OCI-LY7 (cell line): ENCODE results near the gene IMPDH1. TPM values are rescaled to one million over a fixed set of nuclear protein-coding genes. Genes with fewer than 3 reads are reported as not detected.

ENCODE experiments used
- Bru-seq: library from RNA; stranded (reverse); fragments of 400-500 nt; gene quantifications from one replicate; lab custom pipeline; 2021; lab: Mats Ljungman, UMichigan
- BruChase-seq, 2 experiments: library from RNA; stranded (reverse); fragments of 400-500 nt; gene quantifications; one replicate each; lab custom pipeline; 2021; lab: Mats Ljungman, UMichigan
- BruUV-seq: library from RNA; stranded (reverse); fragments of 400-500 nt; replicated peaks from 2 replicates; lab custom pipeline; 2021; lab: Mats Ljungman, UMichigan
- CTCF ChIA-PET: fragments of 300-600 bp; sonication (Branson Sonifier 250); formaldehyde crosslinking; loops from one replicate; lab custom pipeline; 2022; ENCODE audit warnings: antibody characterized with exemption; ENCODE audit not compliant: unreplicated experiment; lab: Charles Lee
- POLR2A ChIA-PET: fragments of 300-600 bp; sonication (Branson Sonifier 250); formaldehyde crosslinking; loops from one replicate; lab custom pipeline; 2022; ENCODE audit warnings: antibody characterized with exemption; lab: Charles Lee
- DNase-seq: peaks from one replicate; pipeline ENCODE4 v3.0.0-alpha.2; 2015; ENCODE audit warnings: low spot score
- H2AFZ ChIP-seq: fragments of 200-600 bp; sonication (generic), shearing (Covaris generic); 2 replicates; pipeline ENCODE4 v1.6.1; 2014; ENCODE audit warnings: mild to moderate bottlenecking, antibody characterized with exemption, low read length, moderate library complexity
- H3K27ac ChIP-seq: fragments of 200-600 bp; sonication (generic); 2 replicates; pipeline ENCODE4 v1.5.1; 2014; ENCODE audit warnings: mixed run types, low read depth, mild to moderate bottlenecking, moderate library complexity, low read length, inconsistent platforms; ENCODE audit not compliant: poor library complexity, severe bottlenecking
- H3K36me3 ChIP-seq: fragments of 200-600 bp; sonication (generic); 2 replicates; pipeline ENCODE4 v1.6.1; 2014; ENCODE audit warnings: mild to moderate bottlenecking, antibody characterized with exemption, low read length, moderate library complexity, mixed read lengths; ENCODE audit not compliant: insufficient read depth
- H3K4me1 ChIP-seq: fragments of 200-600 bp; sonication (generic); 2 replicates; pipeline ENCODE4 v1.5.1; 2014; ENCODE audit warnings: mild to moderate bottlenecking, low read length; ENCODE audit not compliant: insufficient read depth, poor library complexity, severe bottlenecking
- H3K4me2 ChIP-seq: fragments of 200-600 bp; sonication (generic); 2 replicates; pipeline ENCODE4 v1.6.1; 2014; ENCODE audit warnings: mild to moderate bottlenecking, low read length
- H3K4me3 ChIP-seq: fragments of 200-600 bp; sonication (generic); 2 replicates; pipeline ENCODE4 v1.5.1; 2014; ENCODE audit warnings: mild to moderate bottlenecking, low read depth, low read length; ENCODE audit not compliant: poor library complexity, severe bottlenecking
- H3K79me2 ChIP-seq: fragments of 200-600 bp; sonication (generic); 2 replicates; pipeline ENCODE4 v1.6.1; 2016; ENCODE audit warnings: low read depth, mild to moderate bottlenecking, low read length, moderate library complexity, mixed read lengths; ENCODE audit not compliant: insufficient read depth
- H3K9me2 ChIP-seq: fragments of 200-600 bp; sonication (generic); 2 replicates; pipeline ENCODE4 v1.6.1; 2016; ENCODE audit warnings: mild to moderate bottlenecking, low read length, mixed read lengths; ENCODE audit not compliant: insufficient read depth
- H3K9me3 ChIP-seq: fragments of 200-600 bp; sonication (generic); 2 replicates; pipeline ENCODE4 v1.6.1; 2014; ENCODE audit warnings: mild to moderate bottlenecking, mixed run types, low read length, mixed read lengths
- H4K20me1 ChIP-seq: fragments of 200-600 bp; sonication (generic); 2 replicates; pipeline ENCODE4 v1.6.1; 2014; ENCODE audit warnings: mild to moderate bottlenecking, antibody characterized with exemption, low read length, moderate library complexity, mixed read lengths; ENCODE audit not compliant: insufficient read depth
- CTCF ChIP-seq: fragments of 200-600 bp; sonication (generic); conservative IDR thresholded peaks from 2 replicates; pipeline ENCODE4 v1.5.1; 2014; ENCODE audit warnings: mild to moderate bottlenecking, antibody characterized with exemption, low read length, moderate library complexity, mixed read lengths
- EZH2phosphoT487 ChIP-seq: fragments of 200-600 bp; sonication (generic); IDR thresholded peaks from 2 replicates; pipeline ENCODE4 v1.6.1; 2018; ENCODE audit warnings: low read depth, borderline replicate concordance, mild to moderate bottlenecking, mixed run types, antibody characterized with exemption, low read length, moderate library complexity, mixed read lengths
- intact Hi-C: fragments of 100-400 bp; cut with micrococcal nuclease; formaldehyde crosslinking; loops from one replicate; pipeline ENCODE4 v1.10.0; 2022; ENCODE audit not compliant: unreplicated experiment
- long read RNA-seq: library from polyadenylated mRNA; stranded (forward); transcript quantifications from one replicate; pipeline ENCODE4 v2.0.0, GENCODE V29; 2022
- total RNA-seq, 2 experiments: library from RNA; depleted of rRNA in 1 of 2; stranded (reverse); fragments of >200 nt in 1 of 2; shearing (Covaris generic) in 1 of 2; gene quantifications; 2 replicates each; pipeline ENCODE4 v1.2.3, GENCODE V29; 2014 to 2022

Gene IMPDH1
- total RNA-seq (2014; rRNA removed; shearing (Covaris generic)) (23.3 and 26.6 TPM in 2 replicates), total RNA-seq (2022) (50.5 and 51.3 TPM in 2 replicates), Bru-seq, nascent RNA (percentile 57 among the genes with signal in this experiment), BruChase-seq, experiment 1, labeled RNA remaining after a 6-hour chase (percentile 54 among the genes with signal in this experiment), BruChase-seq, experiment 2, labeled RNA remaining after a 2-hour chase (percentile 54 among the genes with signal in this experiment)
- long read RNA-seq, partial matches to known transcripts, result 55 of 81 reads
- long read RNA-seq, other reads (novel, unspliced or antisense), result 21 of 81 reads

- H3K4me1 ChIP-seq, result peaks cover 9% of the 10 kb centered on the region
- CTCF ChIA-PET, result no interaction called here
- peak within 1 kb of the TSS; percentile 91 for H2AFZ ChIP-seq
- DNase-seq, result peak; percentile 57
- no peaks in the 10 kb centered on the region for H3K9me2 ChIP-seq
- BruUV-seq, result no TSS peak
- no peak for TF ChIP-seq CTCF
- peak; percentile 67; the same call in 1 of the 2 replicates for TF ChIP-seq EZH2phosphoT487
- peak within 1 kb of the TSS; percentile 72 for H3K4me3 ChIP-seq
- no peaks in the 10 kb centered on the region for H4K20me1 ChIP-seq
- intact Hi-C loops, result loop anchor here (1.0 kb wide), 1 partner anchor 67 kb away; the partner anchor contains the start of gene RBM28
- peaks cover 4% of the 10 kb centered on the region; the same call in 1 of the 2 replicates for H3K79me2 ChIP-seq
- peak within 1 kb of the TSS; percentile 100 for H3K4me2 ChIP-seq
- no peaks in the 10 kb centered on the region for H3K9me3 ChIP-seq
- no peak within 1 kb of the TSS for H3K27ac ChIP-seq
- POLR2A ChIA-PET, result interaction anchor here (0.6 to 0.7 kb wide), 3 partner anchors 9 to 225 kb away, joined by 3 to 4 read pairs (median 3); partner anchors contain the start of gene HILPDA
- no peaks in the 10 kb centered on the region for H3K36me3 ChIP-seq
Measured at GRCh38 chr7:128409596-128410450, at the start of gene IMPDH1. Gene IMPDH1 (minus strand): TSS chr7:128409982. CDS start chr7:128409901, 81 bp downstream.

- peaks cover 43% of the 10 kb centered on the region for H3K36me3 ChIP-seq
- intact Hi-C loops, result loop anchor here (1.0 to 2.0 kb wide), 2 partner anchors 32 to 55 kb away; no protein-coding TSS in a partner anchor
- no peaks in the 10 kb centered on the region for H4K20me1 ChIP-seq
- ChIA-PET CTCF (interaction anchor here (0.6 to 3.1 kb wide), 7 partner anchors 16 to 281 kb away, joined by 3 to 31 read pairs (median 3); no protein-coding TSS in a partner anchor), POLR2A (interaction anchor here (0.8 to 1.3 kb wide), 7 partner anchors 10 to 45 kb away, joined by 3 to 6 read pairs (median 4); no protein-coding TSS in a partner anchor)
- TF ChIP-seq EZH2phosphoT487 (no peak), CTCF (peak; percentile 92)
- H3K9me3 ChIP-seq, result no peaks in the 10 kb centered on the region
- peak; percentile 77 for DNase-seq
- H3K4me2 ChIP-seq, result peak overlapping the region; percentile 79
- H3K9me2 ChIP-seq, result no peaks in the 10 kb centered on the region
- H3K4me1 ChIP-seq, result peaks cover 33% of the 10 kb centered on the region
- BruUV-seq, result no TSS peak
- peaks cover 45% of the 10 kb centered on the region for H3K79me2 ChIP-seq
- no peak overlapping the region for H3K27ac ChIP-seq
- H3K4me3 ChIP-seq, result no peak overlapping the region
- no peak overlapping the region for H2AFZ ChIP-seq
Measured at GRCh38 chr7:128459394-128459878, 49.7 kb upstream of the IMPDH1 start.
